CD4-positive, alpha-beta T cell treated with Interleukin-15 for 1 hour (primary cell): Measurements from ENCODE around the gene CAMKV.

ENCODE experiments used
- DNase-seq: peaks from one replicate; pipeline ENCODE4 v3.0.0-alpha.2; 2020

Gene CAMKV

DNA sequence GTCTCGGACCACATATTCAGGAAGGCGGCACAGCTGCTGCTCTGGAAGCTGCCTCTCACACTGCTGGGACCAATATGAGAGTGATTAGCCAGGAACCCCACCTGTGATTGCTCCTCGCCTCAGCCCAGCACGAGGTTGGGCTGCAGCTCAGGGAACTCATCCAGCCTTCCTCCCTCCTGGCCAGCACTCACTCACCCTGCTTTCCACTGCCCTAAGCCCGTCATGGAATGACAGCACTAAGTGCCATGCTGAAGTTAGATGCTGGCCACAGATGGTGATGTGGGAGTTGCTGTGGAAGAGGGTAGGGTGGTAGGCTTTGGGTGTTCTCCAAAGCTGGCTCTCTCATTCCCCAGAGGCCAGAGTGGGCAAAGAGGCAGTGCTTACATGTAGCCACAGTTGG, 26.6 kb upstream of the CAMKV start:
- no peak for DNase-seq

DNA sequence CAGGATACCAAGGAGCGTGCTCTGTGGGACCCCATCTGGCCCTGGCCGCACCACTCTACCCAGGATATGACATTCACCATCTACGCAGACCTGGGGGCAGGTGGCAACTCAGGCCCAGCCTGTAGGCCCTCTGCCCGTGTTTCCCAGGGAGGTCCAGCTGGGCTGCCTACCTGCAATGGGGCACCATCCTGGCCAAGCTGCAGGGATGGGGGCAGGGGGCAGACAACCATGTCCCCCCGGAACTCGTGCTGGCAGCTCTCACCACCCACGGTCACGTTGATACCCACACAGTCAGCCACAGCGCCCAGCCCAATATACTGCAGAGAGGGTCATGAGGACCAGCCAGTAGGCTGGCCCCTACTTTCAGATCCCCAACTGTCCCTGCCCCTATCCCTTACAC, 26.1 kb upstream of the CAMKV start:
- no peak for DNase-seq

DNA sequence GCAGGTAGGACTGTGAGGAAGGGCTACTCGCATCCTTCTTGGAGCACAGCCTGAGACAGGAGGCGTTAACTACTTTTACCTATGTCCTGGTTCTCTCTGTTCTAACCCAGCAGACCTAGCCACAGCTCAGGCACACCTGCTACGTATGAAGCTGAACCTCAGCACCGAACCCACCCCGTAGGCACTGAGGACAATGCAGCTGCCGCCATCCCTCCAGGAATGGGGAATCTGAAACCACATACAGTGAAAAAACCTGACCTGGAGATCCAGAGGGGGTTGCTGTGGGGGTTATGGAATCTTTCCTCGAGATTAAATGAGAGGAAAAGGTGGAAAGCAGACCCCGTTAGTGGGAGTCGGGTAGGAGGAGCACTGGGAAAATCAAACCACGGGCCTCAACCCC, 19.6 kb upstream of the CAMKV start:
- no peak for DNase-seq

DNA sequence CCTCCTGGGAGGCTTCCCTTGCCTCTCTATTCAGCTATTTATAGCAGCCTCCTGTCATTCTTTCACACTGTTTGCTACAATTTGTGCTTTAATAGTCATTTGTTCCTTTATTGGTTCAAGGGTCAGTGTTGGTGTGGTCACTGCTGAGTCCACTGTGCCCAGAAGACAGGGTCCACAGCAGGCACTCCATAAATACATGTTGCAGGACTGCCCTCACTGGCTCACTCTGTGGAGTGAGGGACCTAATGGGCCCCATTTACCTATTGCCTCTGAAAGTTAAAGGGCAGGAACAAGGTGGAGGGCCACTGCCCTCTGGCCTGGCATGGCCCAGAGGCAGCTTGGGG, 17.2 kb upstream of the CAMKV start:
- no peak for DNase-seq

DNA sequence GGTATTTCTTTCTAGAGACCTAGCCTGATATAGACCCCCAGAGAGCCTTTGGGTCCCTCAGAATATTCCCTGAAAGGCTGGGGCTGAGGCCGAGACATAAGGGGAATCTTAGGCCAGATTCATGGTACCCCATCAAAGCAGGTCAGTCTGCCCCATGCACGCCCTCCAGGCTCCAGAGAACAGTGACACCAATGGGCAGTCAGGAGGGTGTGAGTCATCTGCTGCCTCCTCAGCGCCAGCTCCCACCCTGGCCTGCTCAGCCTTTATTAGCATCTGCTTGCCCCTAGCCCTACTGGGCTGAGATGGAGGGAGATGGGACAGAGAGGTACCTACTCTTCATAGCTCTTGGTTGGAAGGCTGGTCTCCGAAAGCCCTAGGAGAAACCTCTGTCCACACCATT, 14.3 kb upstream of the CAMKV start:
- DNase-seq, result no peak

DNA sequence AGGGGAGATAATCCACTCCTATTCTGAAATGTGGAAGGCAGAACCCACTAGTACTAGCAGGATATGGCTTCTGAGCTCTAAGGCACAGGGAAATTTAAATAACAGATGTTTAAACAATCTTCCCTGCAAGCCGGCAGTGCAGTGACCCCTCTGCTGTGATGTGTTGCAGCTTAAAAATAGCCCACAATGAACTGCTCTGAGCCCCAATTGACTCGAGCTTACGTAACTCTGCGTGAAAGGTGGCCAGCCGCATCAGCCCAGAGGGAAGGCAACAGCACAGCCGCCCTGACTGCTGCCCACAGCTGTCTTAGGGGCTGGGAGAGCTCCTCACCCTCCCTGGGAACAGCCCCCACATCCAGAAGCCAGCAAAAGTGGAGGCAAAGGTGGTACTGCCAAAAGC, 12.5 kb upstream of the CAMKV start:
- no peak for DNase-seq

DNA sequence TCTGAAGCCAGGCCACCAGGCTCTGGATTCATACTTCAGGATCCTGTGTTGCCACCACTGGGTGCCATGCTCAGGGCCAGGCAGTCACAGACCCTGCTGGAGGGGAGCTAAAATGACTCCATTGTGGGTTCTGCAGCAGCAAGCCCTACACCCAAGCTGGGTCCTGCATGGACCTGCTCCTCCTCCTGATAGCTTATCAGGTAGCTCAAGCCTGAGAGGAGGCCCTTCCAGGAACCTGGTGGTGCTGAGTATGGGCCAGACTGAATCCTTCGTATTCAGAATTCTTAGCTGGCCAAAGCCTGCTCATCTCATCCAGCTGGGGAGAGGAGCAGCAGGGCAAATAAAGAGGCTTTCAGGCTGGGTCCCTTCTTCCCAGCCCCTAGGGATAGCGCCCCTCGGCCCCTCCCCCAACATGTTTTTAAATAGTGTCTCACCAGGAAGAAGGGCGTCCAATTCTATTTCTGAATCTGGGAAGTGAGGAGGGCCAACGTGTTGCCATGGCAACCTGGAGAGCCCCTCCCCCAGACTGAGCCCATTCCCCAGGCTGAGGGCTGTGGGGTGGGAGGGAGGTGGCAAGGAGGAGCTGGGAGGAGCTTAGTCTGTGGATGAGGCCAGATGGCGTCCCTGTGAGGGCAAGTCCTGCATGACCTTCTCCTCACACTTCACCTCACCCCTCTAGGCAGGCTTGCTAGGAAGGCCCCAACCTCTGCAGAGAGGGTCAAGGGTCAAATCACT, 11.0 kb upstream of the CAMKV start:
- DNase-seq, result no peak

DNA sequence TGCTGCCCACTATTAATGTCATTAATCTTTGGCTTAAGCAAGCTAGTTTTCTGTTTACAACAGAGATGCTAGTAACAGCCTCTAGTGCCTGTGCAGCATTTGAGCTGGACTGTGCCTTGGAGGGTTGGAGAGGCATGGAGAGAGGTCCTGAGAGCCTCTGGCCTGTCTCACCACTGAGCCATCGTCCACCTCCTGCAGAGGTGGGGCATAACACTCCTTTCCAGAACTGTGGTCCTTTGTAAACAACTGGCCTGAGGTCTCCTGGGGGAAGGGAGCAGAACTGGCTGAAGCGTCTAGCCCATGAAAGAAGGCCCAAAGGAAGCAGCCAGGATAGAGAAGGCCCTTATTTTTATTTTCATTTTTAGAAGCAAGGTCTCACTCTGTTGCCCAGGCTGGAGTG, 10.0 kb upstream of the CAMKV start:
- no peak for DNase-seq

DNA sequence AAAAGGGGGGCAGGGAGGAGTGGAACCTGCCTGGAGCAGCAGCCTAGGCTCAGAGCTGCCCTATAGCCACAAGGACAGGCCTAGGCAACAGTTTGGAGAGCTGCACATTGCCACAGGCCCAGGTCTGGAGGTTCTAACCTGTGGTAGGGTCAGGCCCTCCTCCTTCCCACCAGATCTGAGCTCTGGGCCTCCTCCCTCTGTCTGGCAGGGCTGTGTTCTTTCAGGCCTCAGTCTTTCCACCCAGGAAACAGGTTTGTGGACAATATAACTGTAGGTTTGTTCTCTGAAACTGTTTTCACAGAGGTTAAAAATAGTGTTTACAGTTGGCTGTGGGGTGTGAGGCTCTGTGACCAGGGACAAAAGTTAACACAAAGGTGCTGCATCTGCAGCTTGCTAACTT, 9.0 kb upstream of the CAMKV start:
- DNase-seq, result no peak

DNA sequence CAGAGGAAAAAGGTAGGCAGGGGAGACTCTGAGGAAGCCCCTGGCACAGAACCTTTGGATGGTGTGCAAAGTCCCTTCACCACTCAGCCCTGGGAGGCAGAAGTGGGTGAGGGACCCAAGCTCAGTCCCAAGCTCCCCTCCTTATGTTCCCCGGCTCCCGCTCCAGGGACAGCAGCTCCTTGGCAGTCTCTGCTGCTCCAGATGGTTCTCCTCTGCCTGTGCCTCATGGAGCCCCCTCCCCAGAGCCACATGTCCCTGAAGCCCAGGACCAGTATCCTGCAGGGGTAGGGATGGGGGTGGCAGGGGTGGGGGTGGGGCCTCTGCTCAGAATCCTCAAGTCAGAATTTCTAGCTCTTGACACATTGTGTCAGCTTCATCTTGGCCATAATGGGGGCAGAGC, 8.0 kb upstream of the CAMKV start:
- DNase-seq, result no peak

DNA sequence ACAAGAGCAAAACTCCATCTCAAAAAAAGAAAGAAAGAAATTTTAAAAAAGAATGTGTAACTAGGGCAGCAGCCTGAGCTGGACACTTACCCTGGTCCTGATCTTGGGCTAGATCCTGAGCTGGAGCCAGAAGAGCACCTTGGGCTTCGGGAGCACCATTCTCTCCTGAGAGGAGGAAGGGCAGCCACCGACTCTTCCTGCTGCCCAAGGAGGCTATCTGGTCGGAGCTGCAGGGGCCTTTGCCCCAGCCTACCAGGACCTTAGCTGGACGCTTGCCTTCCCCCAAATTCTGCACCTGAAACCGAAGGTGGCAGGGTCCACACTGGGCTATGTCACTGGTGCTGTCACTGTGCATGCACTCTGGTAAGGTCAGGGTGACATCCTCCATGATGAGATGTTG, 6.9 kb upstream of the CAMKV start:
- DNase-seq, result no peak

DNA sequence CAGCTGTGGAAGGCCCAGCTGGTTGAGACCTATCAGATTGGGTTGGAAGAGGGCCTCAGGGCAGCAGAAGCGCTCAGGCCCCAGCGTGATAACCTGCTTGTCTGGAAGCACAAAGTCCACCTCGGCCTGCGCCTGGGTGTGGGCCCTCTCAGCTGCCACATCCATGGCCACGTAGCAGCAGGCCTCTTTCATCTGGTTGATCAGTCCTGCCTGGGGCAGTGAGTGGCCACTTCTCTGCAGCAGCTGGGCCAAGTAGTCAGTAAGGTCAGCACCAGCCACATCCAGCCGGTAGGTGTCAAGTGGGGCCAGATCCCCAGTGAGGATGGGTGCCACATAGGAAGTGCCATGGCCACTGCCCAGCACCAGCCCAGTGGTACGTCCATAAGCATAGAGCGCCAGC, 3.9 kb upstream of the CAMKV start:
- no peak for DNase-seq

DNA sequence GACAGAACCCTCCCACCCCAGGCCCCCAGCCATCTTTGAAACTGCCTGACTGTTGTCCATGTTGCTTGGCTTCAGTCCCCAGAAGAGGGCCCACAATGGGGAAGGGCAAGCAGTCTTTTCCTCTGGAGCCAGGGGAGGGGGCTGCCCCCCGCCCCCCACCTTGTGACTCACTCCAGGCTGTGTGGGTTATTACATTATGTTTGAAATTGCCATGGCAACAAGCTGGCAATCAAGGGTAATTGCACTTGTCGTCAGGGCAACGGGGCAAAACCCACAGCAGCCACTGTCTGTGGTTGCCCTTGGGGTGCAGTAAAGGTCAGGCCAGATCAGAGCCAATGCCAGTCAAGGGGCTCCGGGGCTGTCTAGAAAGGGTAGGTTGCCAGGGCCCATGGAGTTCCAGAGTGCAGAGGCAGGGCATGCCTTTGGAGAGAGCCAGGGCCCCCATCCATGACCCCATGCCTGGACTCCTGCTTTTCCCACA, 3.1 kb upstream of the CAMKV start:
- DNase-seq, result peak; percentile 45

DNA sequence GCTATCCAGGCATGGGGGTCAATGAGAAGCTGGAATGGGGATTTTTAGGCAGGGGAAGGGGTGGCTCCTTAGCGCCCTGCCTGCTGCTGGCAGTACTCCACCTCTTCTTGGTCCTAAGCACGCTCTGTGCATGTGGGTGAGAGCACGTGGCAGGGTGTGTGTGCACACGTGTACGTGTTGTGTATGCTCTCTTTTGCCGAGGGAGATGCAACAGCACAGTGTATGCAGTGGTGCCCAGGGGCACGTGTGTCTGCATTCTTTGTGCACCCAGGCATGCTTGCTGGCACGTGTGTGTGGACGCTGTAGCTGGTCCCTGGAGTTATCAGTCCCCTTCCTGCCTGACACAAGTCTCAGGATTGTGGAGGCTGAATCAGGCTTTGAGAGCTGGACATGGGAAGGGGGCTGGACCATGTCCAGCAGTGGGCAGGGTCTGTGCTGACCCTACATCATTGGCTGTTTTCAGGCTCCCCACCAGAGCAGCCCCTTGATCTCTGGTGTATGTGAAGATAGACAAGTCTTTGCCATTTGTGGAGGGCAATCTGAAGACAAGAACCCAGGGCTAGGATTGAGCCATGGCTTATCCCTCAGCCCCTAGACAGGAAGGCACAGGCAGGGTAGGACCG, 1.9 kb upstream of the CAMKV start:
- DNase-seq, result no peak

DNA sequence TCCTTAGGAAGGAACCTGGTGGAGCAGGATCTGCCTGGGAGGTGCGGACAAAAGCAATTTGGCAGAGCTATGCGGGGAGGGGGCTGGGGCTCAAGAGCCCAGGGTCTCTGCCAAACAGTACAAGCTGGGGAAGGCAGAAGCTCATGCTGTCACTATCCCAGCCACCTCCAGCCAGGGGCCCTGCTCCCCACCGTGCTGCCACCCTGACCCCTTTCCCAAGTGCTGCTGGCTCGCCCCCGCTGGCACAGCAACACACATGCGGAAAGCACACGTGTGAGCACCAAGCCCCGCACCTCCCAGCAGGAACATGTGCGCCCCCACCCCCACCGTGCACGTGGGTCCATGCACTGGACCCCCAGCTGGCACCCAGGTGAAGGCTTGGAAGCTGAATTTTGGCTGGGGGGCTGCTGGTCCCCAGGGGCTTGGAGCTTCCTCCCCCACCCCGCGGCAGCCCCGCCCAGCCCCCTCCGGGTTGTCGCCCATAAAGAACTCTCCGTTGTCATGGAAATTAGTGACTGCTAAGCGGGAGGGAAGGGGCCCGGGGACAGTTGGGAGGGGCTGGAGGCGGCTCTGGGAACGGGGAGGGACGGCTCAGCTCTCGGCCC, 742 bp downstream of the CAMKV start:
- DNase-seq, result no peak

DNA sequence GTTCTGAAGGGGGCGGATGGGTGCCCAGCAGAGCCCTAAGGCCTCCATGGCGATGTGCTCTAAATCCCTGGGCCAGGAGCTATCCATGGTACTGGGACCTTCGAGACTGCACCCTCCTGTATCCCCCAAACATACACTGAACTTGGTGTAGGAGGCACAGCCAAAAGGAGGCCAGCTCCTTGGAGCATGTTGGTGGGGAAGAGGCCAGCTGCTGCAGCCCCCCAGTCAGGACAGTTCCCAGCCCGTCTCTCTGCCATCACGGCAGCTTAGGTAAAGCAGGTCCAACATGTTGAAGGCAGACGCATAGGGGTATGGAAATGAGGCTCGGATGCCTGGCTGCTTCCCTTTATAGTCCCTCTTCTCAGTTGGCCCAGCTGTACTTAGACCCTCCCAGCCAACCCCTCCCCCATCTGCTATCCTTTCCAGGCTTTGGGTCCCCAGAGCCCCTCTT, 1.8 kb downstream of the CAMKV start:
- DNase-seq, result no peak

DNA sequence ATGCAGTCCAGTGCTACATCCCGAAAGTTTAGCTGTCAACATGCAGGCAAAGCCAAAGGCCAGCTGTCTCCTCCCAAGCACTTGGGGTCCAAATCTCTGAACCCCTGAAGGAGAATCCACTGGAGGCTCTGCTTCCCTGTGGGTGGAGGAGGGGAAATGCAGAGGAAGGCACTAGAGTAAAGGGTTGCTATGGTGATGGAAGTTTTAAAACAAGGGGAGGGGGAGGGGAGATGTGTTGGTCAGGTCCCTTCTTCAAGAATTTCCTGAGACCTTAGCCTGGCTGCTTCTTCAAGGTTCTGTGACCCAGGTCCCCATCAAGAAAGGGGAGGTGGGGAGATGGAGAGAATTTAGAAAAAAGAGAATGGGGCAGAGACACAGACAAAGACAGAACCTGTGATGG, 2.3 kb downstream of the CAMKV start:
- DNase-seq, result no peak

DNA sequence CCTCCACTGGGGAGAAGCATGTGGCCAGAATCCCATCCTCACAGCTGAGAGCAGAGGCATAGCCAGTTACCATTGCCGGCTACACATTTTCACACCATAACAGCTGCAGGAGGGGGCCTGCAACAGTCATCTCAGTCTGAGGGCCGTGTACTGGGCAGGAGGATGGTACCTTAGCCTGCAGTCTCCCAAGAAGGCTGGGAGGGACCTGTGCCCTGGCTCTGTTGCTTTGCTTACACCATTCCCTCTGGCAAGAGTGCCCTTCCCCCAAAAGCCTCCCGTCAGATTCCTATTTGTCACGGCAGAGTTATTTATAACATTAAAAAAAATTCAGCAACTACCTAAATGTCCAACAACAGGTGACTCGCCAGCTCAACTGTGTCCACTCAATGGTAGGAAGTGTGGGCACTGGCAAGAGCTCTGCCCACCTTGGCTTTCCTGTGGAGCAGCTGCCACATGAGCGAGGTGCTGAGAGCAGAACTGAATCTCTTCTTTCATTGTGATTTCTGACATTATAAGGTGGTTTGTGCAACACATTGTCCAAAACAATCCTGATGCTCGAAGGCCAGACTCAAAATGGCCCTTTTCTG, 4.4 kb downstream of the CAMKV start:
- no peak for DNase-seq

DNA sequence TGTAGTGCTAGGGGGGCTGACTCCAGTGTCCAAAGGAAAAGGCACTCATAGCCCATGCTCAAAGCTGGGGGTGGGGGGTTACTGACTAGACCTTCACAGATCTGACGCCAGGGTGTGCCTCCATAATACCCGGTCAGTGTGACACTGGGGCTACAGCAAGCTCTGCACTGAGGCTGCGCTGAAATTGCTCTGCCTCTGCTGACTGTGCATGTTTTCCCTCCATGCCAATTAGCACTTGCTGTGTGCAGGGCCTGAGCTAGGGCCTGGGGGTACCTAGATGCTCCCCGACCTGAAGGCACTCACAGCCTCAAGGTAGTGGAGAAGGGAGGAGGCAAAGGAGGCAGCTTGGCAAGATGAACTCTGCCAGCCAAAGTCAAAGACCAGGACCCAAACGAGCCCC, 5.2 kb downstream of the CAMKV start:
- no peak for DNase-seq

DNA sequence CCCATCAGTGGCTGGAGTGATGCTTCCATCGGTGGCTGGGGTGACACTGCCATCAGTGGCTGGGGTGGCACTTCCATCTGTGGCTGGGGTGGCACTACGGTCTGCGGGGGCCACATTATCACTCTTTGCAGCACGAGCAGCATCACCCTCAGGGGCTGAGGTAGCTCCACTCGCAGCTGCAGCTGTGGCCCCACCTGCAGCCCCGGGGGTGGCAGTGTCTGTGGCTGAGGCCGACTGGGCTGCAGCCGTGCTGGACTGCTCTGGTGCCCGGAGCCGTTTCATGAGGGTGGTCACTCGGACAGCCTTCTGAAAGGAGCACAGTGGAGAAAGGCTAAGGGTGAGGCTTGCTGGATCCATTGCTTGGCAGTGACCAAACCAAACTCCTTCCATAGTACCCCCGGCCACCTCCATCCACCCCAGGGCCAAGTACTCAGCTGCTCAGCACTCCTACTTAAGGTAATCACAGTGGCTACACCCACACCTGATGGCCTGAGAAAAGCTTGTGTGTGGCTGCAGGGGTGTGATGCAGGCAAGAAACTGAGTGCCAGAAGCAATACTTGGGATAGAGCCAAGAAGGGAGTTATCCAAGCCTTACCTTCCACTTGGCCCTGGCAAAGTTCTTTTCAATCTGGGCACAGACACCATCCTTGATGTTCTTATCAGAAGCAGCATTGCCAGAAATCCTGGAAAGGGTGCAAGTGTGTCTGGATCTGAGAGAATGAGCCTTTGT, 10.0 kb downstream of the CAMKV start:
- DNase-seq, result no peak

DNA sequence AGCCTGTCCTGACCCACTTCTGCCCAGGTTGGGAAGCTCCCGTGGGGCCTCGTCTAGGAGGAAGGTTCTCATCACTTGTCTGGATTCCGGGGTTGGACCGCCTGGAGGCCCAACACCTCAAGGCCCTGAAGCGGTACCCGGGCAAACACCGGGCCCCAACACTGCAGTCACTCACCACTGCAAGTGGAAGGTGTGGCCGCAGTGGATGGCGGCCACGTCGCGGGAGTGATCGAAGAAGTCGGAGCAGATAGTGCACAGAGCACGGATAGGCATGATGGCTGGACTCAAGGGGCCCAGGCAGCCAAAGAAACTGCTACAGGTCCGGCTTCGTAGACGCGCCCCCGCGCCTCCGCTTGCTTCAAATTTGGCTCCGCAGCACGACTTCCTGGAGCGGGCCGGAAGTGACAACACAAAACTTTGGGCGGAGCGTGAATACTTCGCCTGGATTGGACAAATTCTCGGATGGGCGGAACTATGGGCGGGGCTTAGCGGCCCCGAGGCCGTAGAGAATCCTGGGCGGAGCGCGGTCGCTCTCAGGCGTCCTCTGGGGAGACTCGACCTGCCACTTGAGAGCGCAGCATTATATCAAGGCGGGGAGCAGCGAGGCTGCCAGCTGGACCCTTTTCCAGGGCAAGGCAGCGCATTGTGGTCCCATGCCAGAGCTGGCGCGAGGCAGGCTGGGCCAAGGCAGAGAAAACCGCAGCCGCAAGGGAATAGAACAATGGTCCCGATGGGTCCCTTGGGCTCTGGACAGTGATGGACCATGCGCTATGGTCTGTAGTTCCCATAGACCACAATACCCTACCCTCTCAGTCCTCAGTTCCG, 13.3 kb downstream of the CAMKV start, which contains the start of gene TRAIP:
TSS of gene TRAIP (minus strand) at position 384 of the 825 bp plus-strand sequence. CDS start at position 273, 111 bp downstream.
- peak; percentile 93 for DNase-seq

DNA sequence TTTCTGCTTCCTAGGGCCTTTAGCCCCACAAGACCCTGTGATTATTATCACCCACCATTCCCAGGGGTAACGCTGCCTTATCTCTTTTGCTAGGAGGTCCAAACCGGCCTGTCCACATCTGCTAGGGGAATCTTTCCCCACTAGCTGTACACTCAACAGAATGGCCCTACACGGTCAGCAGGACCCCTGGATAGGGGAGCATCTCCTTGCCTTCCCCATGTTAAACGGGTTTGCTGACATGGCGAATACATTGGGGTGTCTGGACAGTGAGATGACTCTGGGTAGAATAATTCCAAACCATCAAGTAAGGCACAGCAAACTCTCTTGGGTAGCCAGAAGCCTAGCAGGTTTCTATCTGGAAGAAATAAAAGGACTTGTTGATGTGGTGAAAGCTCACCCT, 14.0 kb downstream of the CAMKV start:
- DNase-seq, result no peak
